ENCODE results near the gene DEXI.

The DEXI gene

GRCh38 chr16:10984509-10984908 is 42.2 kb upstream of the DEXI start:
- no peak for TF ChIP-seq CTCF (conservative IDR thresholded peaks at IDR 0.05; ENCODE audit: low read depth, low read length)
- peak; percentile 57 for DNase-seq (ENCODE audit: low read depth)
- H3K4me3 ChIP-seq (ENCODE audit: low read depth, low read length), result no peak overlapping the region

GRCh38 chr16:10983159-10983558 is 40.9 kb upstream of the DEXI start:
- no peak for DNase-seq (ENCODE audit: low read depth)
- no peak for TF ChIP-seq CTCF (conservative IDR thresholded peaks at IDR 0.05; ENCODE audit: low read depth, low read length)
- H3K4me3 ChIP-seq (ENCODE audit: low read depth, low read length), result no peak overlapping the region

GRCh38 chr16:10982465-10983150 is 40.3 kb upstream of the DEXI start:
- DNase-seq (ENCODE audit: low read depth), result no peak
- TF ChIP-seq CTCF (conservative IDR thresholded peaks at IDR 0.05; ENCODE audit: low read depth, low read length), result no peak
- H3K4me3 ChIP-seq (ENCODE audit: low read depth, low read length), result no peak overlapping the region

- DNase-seq (ENCODE audit: low read depth), result no peak
- H3K4me3 ChIP-seq (ENCODE audit: low read depth, low read length), result no peak overlapping the region
- TF ChIP-seq CTCF (conservative IDR thresholded peaks at IDR 0.05; ENCODE audit: low read depth, low read length), result peak; percentile 50
These were observed 39.5 kb upstream of the DEXI start for GRCh38 chr16:10981697-10982216.

- H3K4me3 ChIP-seq (ENCODE audit: low read depth, low read length), result no peak overlapping the region
- no peak for TF ChIP-seq CTCF (conservative IDR thresholded peaks at IDR 0.05; ENCODE audit: low read depth, low read length)
- no peak for DNase-seq (ENCODE audit: low read depth)
These were observed 38.5 kb upstream of the DEXI start for GRCh38 chr16:10980813-10981212.

- DNase-seq (ENCODE audit: low read depth), result no peak
- H3K4me3 ChIP-seq (ENCODE audit: low read depth, low read length), result no peak overlapping the region
- TF ChIP-seq CTCF (conservative IDR thresholded peaks at IDR 0.05; ENCODE audit: low read depth, low read length), result no peak
These were observed 37.7 kb upstream of the DEXI start for GRCh38 chr16:10979717-10980601.
